Heart left ventricle (tissue), 16 donors: Measurements from ENCODE around the gene MGME1. TPM values are rescaled to one million over a fixed set of nuclear protein-coding genes. Genes with fewer than 3 reads are reported as not detected.

Source experiments
- ATAC-seq, 4 donors: fragments of 200-7000 bp; cut with Tn5 transposase; one replicate each; pipeline ENCODE4 v1.9.1; 2020 to 2022; ENCODE audit warnings: moderate library complexity in 4 of 4, mild to moderate bottlenecking in 3 of 4, moderate number of reproducible peaks in 1 of 4
- DNase-seq, 5 donors: peaks; one replicate each; pipeline ENCODE4 v3.0.0-alpha.2; 2020
- H3K27ac ChIP-seq, 12 donors: fragments of 200-600 bp; sonication (generic) in 4 of 12; one replicate each; pipeline versions ENCODE4 v1.5.0 to v1.8.0; 2016 to 2022; ENCODE audit warnings: mild to moderate bottlenecking in 2 of 12
- H3K27me3 ChIP-seq, 9 donors: fragments of 200-600 bp; sonication (generic) in 2 of 9; one replicate each; pipeline versions ENCODE4 v1.5.1 to v1.8.0; 2016 to 2022; ENCODE audit warnings: mild to moderate bottlenecking in 3 of 9
- H3K36me3 ChIP-seq, 9 donors: fragments of 200-600 bp; sonication (generic) in 2 of 9; one replicate each; pipeline versions ENCODE4 v1.5.0 to v1.8.0; 2018 to 2022; ENCODE audit warnings: mild to moderate bottlenecking in 2 of 9
- H3K4me1 ChIP-seq, 12 donors: fragments of 200-600 bp; sonication (generic) in 4 of 12; one replicate each; pipeline versions ENCODE4 v1.5.0 to v1.8.0; 2016 to 2022; ENCODE audit warnings: mild to moderate bottlenecking in 3 of 12
- H3K4me3 ChIP-seq, 12 donors: fragments of 200-600 bp; sonication (generic) in 4 of 12; one replicate each; pipeline versions ENCODE4 v1.5.0 to v1.8.0; 2017 to 2022; ENCODE audit warnings: mild to moderate bottlenecking in 9 of 12, moderate library complexity in 4 of 12
- H3K9me3 ChIP-seq, 12 donors: fragments of 200-600 bp; sonication (generic) in 4 of 12; one replicate each; pipeline versions ENCODE4 v1.5.0 to v1.8.0; 2016 to 2022; ENCODE audit warnings: mild to moderate bottlenecking in 1 of 12
- POLR2A ChIP-seq, 2 donors: fragments of 450-650 bp; IDR thresholded peaks; one replicate each; pipeline ENCODE4 v1.6.1; 2017; ENCODE audit warnings: antibody characterized with exemption in 2 of 2, mild to moderate bottlenecking in 2 of 2, moderate library complexity in 2 of 2
- WGBS, 4 donors: extraction: QIAGEN DNeasy Blood & Tissue Kit in 2 of 4; methylation state at CpG; one replicate each; pipeline versions ENCODE4 v1.1.5 to v1.1.7; 2013 to 2018; 5-methylcytosine and 5-hydroxymethylcytosine counted together
- intact Hi-C, 10 donors: fragments of 100-400 bp; cut with DNase I; formaldehyde crosslinking; loops; one replicate each; pipeline versions ENCODE4 v1.11.1 to v1.14.2; 2022
- polyA plus RNA-seq, 2 donors: library from polyadenylated mRNA; stranded (reverse); fragments of 200-250 nt; gene quantifications; one replicate each; pipeline ENCODE4 v1.2.3, GENCODE V29; 2013
- total RNA-seq, 9 donors: library from RNA; depleted of rRNA in 2 of 9; stranded (reverse); fragments of >200 nt in 2 of 9; fragmentation: NEBNext Ultra II Directional in 3 of 9; extraction: Animal tissue kit (Norgen Biotek cat#: 25700) in 3 of 9; gene quantifications; one replicate each; pipeline versions ENCODE4 v1.1.0 to v1.2.4, GENCODE V29; 2016 to 2023
- TF ChIP-seq, protein P1 (sequence below), 12 donors: fragments of 200-600 bp; sonication (generic) in 4 of 12; IDR thresholded peaks; one replicate each; pipeline versions ENCODE4 v1.5.0 to v1.8.0; 2018 to 2022; ENCODE audit warnings: antibody characterized with exemption in 12 of 12, mild to moderate bottlenecking in 5 of 12
- donor health status: ischemic (EF 13 %, LVEDD 7.1; RV severe dilation, severe dysfunction).
- donor health status: healthy with polysubstance abuse.
- donor health status: DM: no; HTN: yes; CAD: no.
- donor health status: DM: no; HTN: no; CAD: no.
- donor health status: ischemic (EF 25% LVEDD 6.9; RV normal size, moderate dysfunction).
- donor health status: ischemic (EF 25% LVEDD 5.7; RV mildly dilated, moderate dysfunction).
- donor health status: healthy.
- donor health status: DM: yes; HTN: yes; CAD: no.
- donor health status: ischemic (EF 35%, LVEDD 5.7; RV mildly dilated, moderate dysfunction).
- donor health status: nonischemic (EF 11% LVEDD 7.7; RV severe dilation, severe dysfunction).
- donor health status: DM: yes; HTN: yes; CAD: no.
- donor health status: PGD.
- donor health status: ischemic (EF 29% LVEDD 5.4; RV normal size, mild dysfunction).
- donor health status: nonischemic (EF 23%, LVEDD 6.1; RV moderate dilation, normal function).

Gene MGME1
- total and polyA plus RNA-seq, 11 donors = 7.7 to 22.0 (median 10.9) TPM

DNA sequence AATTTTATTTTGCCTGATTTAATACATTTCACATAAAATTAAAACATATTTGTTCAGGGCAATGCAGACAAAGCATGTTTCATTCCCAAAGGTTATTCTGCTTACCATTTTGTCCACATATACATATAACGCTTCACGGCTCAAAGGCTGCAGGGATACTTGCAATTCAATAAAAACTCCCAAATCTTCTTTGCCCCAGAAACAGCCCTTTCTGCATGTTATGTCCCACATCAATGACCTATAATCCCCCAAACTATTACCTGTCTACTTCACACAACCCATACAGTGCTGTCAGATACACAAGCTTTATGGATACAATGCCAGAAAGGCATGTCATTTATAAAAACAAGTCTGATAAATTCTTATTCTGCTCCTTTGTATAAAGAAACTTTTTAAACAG, 20.4 kb upstream of the MGME1 start:
- peaks cover 0 to 7% (median 0%) of the 10 kb centered on the region in 12 donors for H3K4me1 ChIP-seq
- H3K4me3 ChIP-seq = no peak overlapping the region
- H3K27ac ChIP-seq = no peak overlapping the region
- H3K27me3 ChIP-seq = no peaks in the 10 kb centered on the region
- WGBS, 4 donors = 94 to 100% (median 96%) methylated on average over 2 of the region's 2 CpGs
- intact Hi-C loops = no loop called here
- no peak for ATAC-seq
- H3K36me3 ChIP-seq = peaks cover 0 to 100% (median 100%) of the 10 kb centered on the region in 9 donors
- TF ChIP-seq, protein P1, sequence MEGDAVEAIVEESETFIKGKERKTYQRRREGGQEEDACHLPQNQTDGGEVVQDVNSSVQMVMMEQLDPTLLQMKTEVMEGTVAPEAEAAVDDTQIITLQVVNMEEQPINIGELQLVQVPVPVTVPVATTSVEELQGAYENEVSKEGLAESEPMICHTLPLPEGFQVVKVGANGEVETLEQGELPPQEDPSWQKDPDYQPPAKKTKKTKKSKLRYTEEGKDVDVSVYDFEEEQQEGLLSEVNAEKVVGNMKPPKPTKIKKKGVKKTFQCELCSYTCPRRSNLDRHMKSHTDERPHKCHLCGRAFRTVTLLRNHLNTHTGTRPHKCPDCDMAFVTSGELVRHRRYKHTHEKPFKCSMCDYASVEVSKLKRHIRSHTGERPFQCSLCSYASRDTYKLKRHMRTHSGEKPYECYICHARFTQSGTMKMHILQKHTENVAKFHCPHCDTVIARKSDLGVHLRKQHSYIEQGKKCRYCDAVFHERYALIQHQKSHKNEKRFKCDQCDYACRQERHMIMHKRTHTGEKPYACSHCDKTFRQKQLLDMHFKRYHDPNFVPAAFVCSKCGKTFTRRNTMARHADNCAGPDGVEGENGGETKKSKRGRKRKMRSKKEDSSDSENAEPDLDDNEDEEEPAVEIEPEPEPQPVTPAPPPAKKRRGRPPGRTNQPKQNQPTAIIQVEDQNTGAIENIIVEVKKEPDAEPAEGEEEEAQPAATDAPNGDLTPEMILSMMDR (IDR thresholded peaks at IDR 0.05) = no peak
- TF ChIP-seq POLR2A (IDR thresholded peaks at IDR 0.05) = no peak
- H3K9me3 ChIP-seq = no peaks in the 10 kb centered on the region
- DNase-seq = no peak

DNA sequence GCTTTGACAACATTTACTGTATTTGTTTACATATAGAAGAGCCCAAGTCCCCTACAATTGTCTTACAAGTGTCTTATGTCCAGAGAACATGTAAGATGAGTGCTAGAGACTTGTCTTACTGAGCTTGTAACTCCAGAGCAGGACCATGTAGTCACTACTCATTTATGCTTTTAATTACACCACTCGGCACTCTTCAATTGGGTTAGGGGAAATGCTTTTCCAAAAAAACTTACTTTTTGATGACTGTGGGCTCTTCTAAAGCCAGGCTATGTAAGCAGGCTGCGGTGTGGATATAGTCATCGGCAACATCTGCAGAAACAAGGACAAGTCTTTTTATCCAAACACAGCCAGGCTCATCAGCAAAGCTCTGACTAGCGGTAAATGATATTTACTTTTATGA, 18.9 kb upstream of the MGME1 start:
- H3K27me3 ChIP-seq = no peaks in the 10 kb centered on the region
- DNase-seq (no peak), ATAC-seq (no peak)
- peaks cover 0 to 5% (median 0%) of the 10 kb centered on the region in 12 donors for H3K4me1 ChIP-seq
- no peaks in the 10 kb centered on the region for H3K9me3 ChIP-seq
- WGBS, 4 donors = 95 to 98% (median 97%) methylated on average over 4 of the region's 4 CpGs
- H3K36me3 ChIP-seq = peaks cover 0 to 100% (median 100%) of the 10 kb centered on the region in 9 donors
- H3K4me3 ChIP-seq = no peak overlapping the region
- intact Hi-C loops = no loop called here
- H3K27ac ChIP-seq = no peak overlapping the region
- TF ChIP-seq, protein P1 (IDR thresholded peaks at IDR 0.05) = no peak
- no peak for TF ChIP-seq POLR2A (IDR thresholded peaks at IDR 0.05)

DNA sequence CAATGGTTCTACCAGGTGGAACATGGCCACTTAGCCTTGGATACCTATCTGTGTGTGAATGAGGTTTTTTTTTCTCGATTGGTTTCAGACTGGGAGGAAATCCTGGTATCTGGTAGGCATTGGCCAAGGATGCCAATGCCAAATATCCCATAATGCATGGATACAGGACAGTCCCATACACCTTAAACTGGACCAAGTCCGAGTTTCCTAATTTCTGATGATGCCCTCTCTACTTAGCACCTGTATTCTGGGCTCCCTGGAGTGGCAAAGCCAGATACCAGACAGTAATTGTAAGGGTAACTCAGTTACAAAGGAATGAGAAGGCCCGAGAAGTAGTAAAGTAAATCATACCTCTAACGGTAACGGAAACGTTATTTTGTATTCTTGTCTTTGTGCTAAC, 18.1 kb upstream of the MGME1 start:
- no peaks in the 10 kb centered on the region for H3K9me3 ChIP-seq
- ATAC-seq = no peak
- H3K27ac ChIP-seq = no peak overlapping the region
- DNase-seq = no peak
- intact Hi-C loops = no loop called here
- peaks cover 0 to 100% (median 100%) of the 10 kb centered on the region in 9 donors for H3K36me3 ChIP-seq
- no peak overlapping the region for H3K4me3 ChIP-seq
- 79 to 86% (median 86%) methylated on average over 6 of the region's 6 CpGs for WGBS, 4 donors
- peaks cover 0 to 9% (median 0%) of the 10 kb centered on the region in 12 donors for H3K4me1 ChIP-seq
- TF ChIP-seq, protein P1 (IDR thresholded peaks at IDR 0.05) = no peak
- TF ChIP-seq POLR2A (IDR thresholded peaks at IDR 0.05) = no peak
- no peaks in the 10 kb centered on the region for H3K27me3 ChIP-seq

DNA sequence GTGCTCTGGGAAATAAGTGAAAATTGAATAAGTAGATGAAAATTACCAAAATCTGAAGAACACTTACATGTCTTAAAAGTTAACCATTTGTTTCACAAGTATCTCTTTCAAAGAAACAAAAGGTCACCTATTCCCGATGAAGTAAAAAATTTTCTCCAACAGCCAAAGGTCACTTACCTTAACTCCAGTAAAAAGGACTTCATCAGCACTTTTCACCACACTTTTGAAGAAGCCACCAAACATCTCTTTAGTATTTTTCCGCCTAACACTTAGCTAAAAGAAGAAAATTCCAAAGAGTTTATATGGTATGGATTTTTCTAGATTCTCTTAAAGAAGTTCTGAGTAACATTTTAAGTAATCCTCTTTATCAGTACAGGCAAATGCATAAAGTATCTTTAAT, 17.5 kb upstream of the MGME1 start:
- intact Hi-C loops = no loop called here
- 93 to 98% (median 95%) methylated on average over 2 of the region's 2 CpGs for WGBS, 4 donors

More for the DNA sequence above, 17.5 kb upstream of the MGME1 start:
- Histone ChIP-seq H3K4me3 (no peak overlapping the region), H3K36me3 (peaks cover 0 to 100% (median 99%) of the 10 kb centered on the region in 9 donors), H3K9me3 (no peaks in the 10 kb centered on the region), H3K4me1 (peaks cover 0 to 12% (median 0%) of the 10 kb centered on the region in 12 donors), H3K27me3 (no peaks in the 10 kb centered on the region), H3K27ac (no peak overlapping the region)
- no peak for TF ChIP-seq POLR2A (IDR thresholded peaks at IDR 0.05)
- TF ChIP-seq, protein P1 (IDR thresholded peaks at IDR 0.05) = no peak
- DNase-seq (no peak), ATAC-seq (no peak)
